Measurements from ENCODE around the gene MRPL19.

The MRPL19 gene

DNA sequence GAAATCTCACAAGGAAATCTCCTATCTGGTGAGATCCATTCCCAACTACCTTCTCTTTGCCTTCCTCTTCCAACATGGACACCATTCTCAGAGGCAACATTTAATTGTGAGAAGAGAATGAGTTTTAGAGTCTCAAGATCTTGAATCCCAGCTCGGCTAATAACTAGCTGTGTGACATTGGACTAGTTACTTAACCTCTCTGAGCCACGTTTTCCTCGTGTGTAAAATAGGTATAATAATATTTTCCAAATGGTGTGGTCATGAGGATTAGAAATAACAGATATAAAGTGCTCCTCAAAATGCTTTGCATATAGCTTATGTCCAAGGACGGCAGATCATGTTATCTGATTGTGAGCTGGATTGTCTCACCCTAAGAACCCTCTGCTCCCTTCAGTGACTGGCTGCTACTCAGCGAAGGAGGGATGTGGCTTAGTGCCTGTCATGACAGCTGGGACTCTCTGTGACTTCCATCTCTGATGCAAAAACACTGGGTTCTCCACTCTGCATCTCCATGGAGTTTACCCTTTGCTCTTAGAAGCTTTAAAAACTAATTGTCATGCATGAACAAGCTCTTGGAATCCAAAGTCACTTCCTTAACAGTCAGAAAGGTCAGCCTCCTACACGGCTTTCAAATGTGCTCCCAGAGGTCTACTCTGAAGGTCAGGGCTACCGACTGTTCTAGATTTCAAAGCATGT, 38.4 kb upstream of the MRPL19 start:
- no peaks in the 10 kb centered on the region for H3K4me1 ChIP-seq (ENCODE audit: control insufficient read depth, insufficient read depth, low read length)
- H3K9ac ChIP-seq (ENCODE audit: low read length) = no peak overlapping the region
- no peak overlapping the region for H3K4me3 ChIP-seq (ENCODE audit: low read length)
- no peaks in the 10 kb centered on the region for H3K36me3 ChIP-seq (ENCODE audit: control insufficient read depth, insufficient read depth, low read length)
- peaks cover 24% of the 10 kb centered on the region for H3K27me3 ChIP-seq (ENCODE audit: control insufficient read depth, insufficient read depth, low read length)
- H3K9me3 ChIP-seq (ENCODE audit: control insufficient read depth, low read length) = no peaks in the 10 kb centered on the region

- H3K4me1 ChIP-seq (ENCODE audit: control insufficient read depth, insufficient read depth, low read length) = no peaks in the 10 kb centered on the region
- no peak overlapping the region for H3K4me3 ChIP-seq (ENCODE audit: low read length)
- H3K9ac ChIP-seq (ENCODE audit: low read length) = no peak overlapping the region
- no peaks in the 10 kb centered on the region for H3K9me3 ChIP-seq (ENCODE audit: control insufficient read depth, low read length)
- peaks cover 24% of the 10 kb centered on the region for H3K27me3 ChIP-seq (ENCODE audit: control insufficient read depth, insufficient read depth, low read length)
- H3K36me3 ChIP-seq (ENCODE audit: control insufficient read depth, insufficient read depth, low read length) = no peaks in the 10 kb centered on the region
Measured at GRCh38 chr2:75608684-75609333, 37.8 kb upstream of the MRPL19 start.

DNA sequence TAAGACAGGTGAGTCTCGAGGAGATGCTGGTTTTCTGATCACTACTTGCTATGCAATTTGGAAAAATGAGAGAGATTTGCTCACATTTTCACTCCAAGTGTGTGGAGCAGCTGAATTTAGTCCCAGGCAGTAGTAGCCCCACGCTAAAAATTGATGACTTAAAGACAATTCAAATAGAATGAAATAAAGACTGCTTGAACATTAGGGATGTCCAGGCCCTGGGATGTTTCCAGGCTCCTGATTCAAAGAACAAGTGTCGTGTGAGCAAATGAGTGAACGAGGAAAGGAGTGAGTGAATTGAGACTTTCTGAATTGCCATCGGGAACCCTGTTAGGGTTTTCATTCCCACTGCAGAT, 37.3 kb upstream of the MRPL19 start:
- Histone ChIP-seq H3K4me1 (ENCODE audit: control insufficient read depth, insufficient read depth, low read length) (no peaks in the 10 kb centered on the region), H3K36me3 (ENCODE audit: control insufficient read depth, insufficient read depth, low read length) (no peaks in the 10 kb centered on the region), H3K27me3 (ENCODE audit: control insufficient read depth, insufficient read depth, low read length) (peaks cover 24% of the 10 kb centered on the region), H3K4me3 (ENCODE audit: low read length) (no peak overlapping the region), H3K9me3 (ENCODE audit: control insufficient read depth, low read length) (no peaks in the 10 kb centered on the region), H3K9ac (ENCODE audit: low read length) (no peak overlapping the region)

DNA sequence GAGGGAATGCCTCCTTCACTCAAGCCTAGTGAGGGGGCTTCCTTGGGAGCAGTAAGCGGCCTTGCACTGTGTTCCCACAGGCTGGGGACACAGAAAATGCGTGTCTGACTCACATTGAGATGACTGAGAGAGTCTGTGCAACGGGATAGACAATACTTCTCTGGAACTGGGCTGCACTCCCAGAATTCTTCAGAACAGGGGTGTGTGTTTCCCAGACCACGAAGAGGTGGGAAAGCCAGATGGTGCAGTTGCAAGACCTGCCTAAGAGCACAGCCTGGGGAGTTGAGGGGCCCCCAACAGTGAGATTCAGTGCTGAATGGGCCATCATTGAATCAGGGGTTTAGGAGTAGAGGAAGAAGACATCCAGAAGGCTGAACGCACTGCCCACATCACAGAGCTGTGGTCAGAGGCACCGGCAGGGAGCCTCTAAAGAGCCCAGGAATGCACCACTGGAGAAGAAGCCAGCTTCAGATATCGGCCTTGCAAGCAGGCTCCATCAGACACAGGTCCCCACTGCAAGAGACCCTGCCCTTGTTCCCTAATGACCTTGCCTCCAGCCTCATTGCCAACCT, 36.6 kb upstream of the MRPL19 start:
- H3K9me3 ChIP-seq (ENCODE audit: control insufficient read depth, low read length) = no peaks in the 10 kb centered on the region
- H3K4me1 ChIP-seq (ENCODE audit: control insufficient read depth, insufficient read depth, low read length) = no peaks in the 10 kb centered on the region
- no peak overlapping the region for H3K9ac ChIP-seq (ENCODE audit: low read length)
- peaks cover 24% of the 10 kb centered on the region for H3K27me3 ChIP-seq (ENCODE audit: control insufficient read depth, insufficient read depth, low read length)
- H3K4me3 ChIP-seq (ENCODE audit: low read length) = no peak overlapping the region
- no peaks in the 10 kb centered on the region for H3K36me3 ChIP-seq (ENCODE audit: control insufficient read depth, insufficient read depth, low read length)

- Histone ChIP-seq H3K9ac (ENCODE audit: low read length) (no peak overlapping the region), H3K36me3 (ENCODE audit: control insufficient read depth, insufficient read depth, low read length) (no peaks in the 10 kb centered on the region), H3K27me3 (ENCODE audit: control insufficient read depth, insufficient read depth, low read length) (peaks cover 24% of the 10 kb centered on the region), H3K4me1 (ENCODE audit: control insufficient read depth, insufficient read depth, low read length) (no peaks in the 10 kb centered on the region), H3K9me3 (ENCODE audit: control insufficient read depth, low read length) (no peaks in the 10 kb centered on the region), H3K4me3 (ENCODE audit: low read length) (no peak overlapping the region)
Measured at GRCh38 chr2:75610671-75611070, 35.9 kb upstream of the MRPL19 start.

DNA sequence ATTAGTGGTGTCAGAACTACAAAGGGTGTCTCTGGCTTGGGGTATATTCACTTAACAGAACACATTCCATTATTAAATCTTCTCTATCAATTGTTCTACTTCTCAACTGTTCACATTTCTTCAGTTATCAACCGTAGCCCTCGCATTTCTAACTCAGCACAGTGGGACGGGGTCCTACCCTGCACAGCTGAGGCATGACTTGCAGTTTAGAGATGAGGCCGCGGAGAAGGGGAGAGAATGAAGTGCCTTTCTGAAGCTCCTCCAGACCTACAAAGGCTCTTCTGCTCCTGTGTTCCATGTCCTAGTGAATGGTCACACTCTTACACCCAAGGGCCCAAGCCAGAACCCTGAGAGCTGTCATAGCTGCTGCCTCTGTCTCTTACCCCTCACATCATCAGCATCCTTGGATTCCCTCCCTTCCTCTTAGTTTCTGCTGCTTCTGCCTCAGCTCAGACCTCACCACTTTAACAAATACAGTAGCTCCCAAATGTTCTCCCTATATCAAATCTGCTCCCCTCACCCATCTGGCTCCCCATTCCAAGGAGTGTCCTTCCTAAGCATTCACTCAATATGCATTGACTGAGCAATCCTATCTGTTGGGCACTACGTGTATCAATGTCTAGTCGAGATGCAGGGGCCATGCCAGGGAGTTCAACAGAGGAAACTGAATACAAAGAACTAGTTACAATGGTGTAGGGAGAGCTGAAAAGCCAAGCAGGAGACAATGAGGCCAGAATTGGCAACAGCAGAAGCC, 34.3 kb upstream of the MRPL19 start:
- Histone ChIP-seq H3K36me3 (ENCODE audit: control insufficient read depth, insufficient read depth, low read length) (no peaks in the 10 kb centered on the region), H3K4me3 (ENCODE audit: low read length) (no peak overlapping the region), H3K9ac (ENCODE audit: low read length) (no peak overlapping the region), H3K4me1 (ENCODE audit: control insufficient read depth, insufficient read depth, low read length) (no peaks in the 10 kb centered on the region), H3K9me3 (ENCODE audit: control insufficient read depth, low read length) (no peaks in the 10 kb centered on the region), H3K27me3 (ENCODE audit: control insufficient read depth, insufficient read depth, low read length) (peaks cover 24% of the 10 kb centered on the region)

- Histone ChIP-seq H3K9me3 (ENCODE audit: control insufficient read depth, low read length) (no peaks in the 10 kb centered on the region), H3K9ac (ENCODE audit: low read length) (no peak overlapping the region)
Measured at GRCh38 chr2:75612862-75613243, 33.7 kb upstream of the MRPL19 start.

GRCh38 chr2:75614162-75614651, 32.4 kb upstream of the MRPL19 start:
- Histone ChIP-seq H3K4me3 (ENCODE audit: low read length) (no peak overlapping the region), H3K9me3 (ENCODE audit: control insufficient read depth, low read length) (no peaks in the 10 kb centered on the region), H3K9ac (ENCODE audit: low read length) (no peak overlapping the region), H3K4me1 (ENCODE audit: control insufficient read depth, insufficient read depth, low read length) (no peaks in the 10 kb centered on the region), H3K36me3 (ENCODE audit: control insufficient read depth, insufficient read depth, low read length) (no peaks in the 10 kb centered on the region), H3K27me3 (ENCODE audit: control insufficient read depth, insufficient read depth, low read length) (peaks cover 13% of the 10 kb centered on the region)

More at GRCh38 chr2:75612862-75613243, 33.7 kb upstream of the MRPL19 start:
- no peaks in the 10 kb centered on the region for H3K4me1 ChIP-seq (ENCODE audit: control insufficient read depth, insufficient read depth, low read length)
- peaks cover 24% of the 10 kb centered on the region for H3K27me3 ChIP-seq (ENCODE audit: control insufficient read depth, insufficient read depth, low read length)
- H3K4me3 ChIP-seq (ENCODE audit: low read length) = no peak overlapping the region
- no peaks in the 10 kb centered on the region for H3K36me3 ChIP-seq (ENCODE audit: control insufficient read depth, insufficient read depth, low read length)

GRCh38 chr2:75616406-75616805, 30.2 kb upstream of the MRPL19 start:
- no peak overlapping the region for H3K9ac ChIP-seq (ENCODE audit: low read length)
- H3K4me1 ChIP-seq (ENCODE audit: control insufficient read depth, insufficient read depth, low read length) = no peaks in the 10 kb centered on the region
- H3K27me3 ChIP-seq (ENCODE audit: control insufficient read depth, insufficient read depth, low read length) = no peaks in the 10 kb centered on the region
- H3K4me3 ChIP-seq (ENCODE audit: low read length) = no peak overlapping the region
- no peaks in the 10 kb centered on the region for H3K9me3 ChIP-seq (ENCODE audit: control insufficient read depth, low read length)
- H3K36me3 ChIP-seq (ENCODE audit: control insufficient read depth, insufficient read depth, low read length) = no peaks in the 10 kb centered on the region

GRCh38 chr2:75616933-75617332, 29.6 kb upstream of the MRPL19 start:
- H3K36me3 ChIP-seq (ENCODE audit: control insufficient read depth, insufficient read depth, low read length) = no peaks in the 10 kb centered on the region
- H3K4me3 ChIP-seq (ENCODE audit: low read length) = no peak overlapping the region
- H3K4me1 ChIP-seq (ENCODE audit: control insufficient read depth, insufficient read depth, low read length) = no peaks in the 10 kb centered on the region
- H3K9me3 ChIP-seq (ENCODE audit: control insufficient read depth, low read length) = no peaks in the 10 kb centered on the region
- H3K27me3 ChIP-seq (ENCODE audit: control insufficient read depth, insufficient read depth, low read length) = no peaks in the 10 kb centered on the region
- no peak overlapping the region for H3K9ac ChIP-seq (ENCODE audit: low read length)

GRCh38 chr2:75619956-75620740, 26.4 kb upstream of the MRPL19 start:
- H3K36me3 ChIP-seq (ENCODE audit: control insufficient read depth, insufficient read depth, low read length) = no peaks in the 10 kb centered on the region
- H3K4me3 ChIP-seq (ENCODE audit: low read length) = no peak overlapping the region
- H3K9me3 ChIP-seq (ENCODE audit: control insufficient read depth, low read length) = no peaks in the 10 kb centered on the region
- H3K4me1 ChIP-seq (ENCODE audit: control insufficient read depth, insufficient read depth, low read length) = no peaks in the 10 kb centered on the region
- H3K9ac ChIP-seq (ENCODE audit: low read length) = no peak overlapping the region
- no peaks in the 10 kb centered on the region for H3K27me3 ChIP-seq (ENCODE audit: control insufficient read depth, insufficient read depth, low read length)
